Esophagus muscularis mucosa (tissue), 4 donors: ENCODE data around the gene DSCAM. TPM values are rescaled to one million over a fixed set of nuclear protein-coding genes. Genes with fewer than 3 reads are reported as not detected.

Source experiments
- DNase-seq: peaks from one replicate; pipeline ENCODE4 v3.0.0-alpha.2; 2017; ENCODE audit errors: extremely low spot score
- H3K27ac ChIP-seq, 4 donors: fragments of 200-600 bp; sonication (generic); replicated peaks in 1 of 4; 1 replicate in 3 of 4; 2 replicates in 1 of 4; pipeline ENCODE4 v1.5.1; 2016 to 2019; ENCODE audit warnings: mild to moderate bottlenecking in 1 of 4
- H3K27me3 ChIP-seq, 4 donors: fragments of 200-600 bp; sonication (generic); one replicate each; pipeline versions ENCODE4 v1.5.1 to v1.6.0; 2016 to 2019
- H3K36me3 ChIP-seq, 4 donors: fragments of 200-600 bp; sonication (generic); one replicate each; pipeline ENCODE4 v1.5.1; 2016 to 2019
- H3K4me1 ChIP-seq, 4 donors: fragments of 200-600 bp; sonication (generic); one replicate each; pipeline ENCODE4 v1.5.1; 2016 to 2019
- H3K4me3 ChIP-seq, 4 donors: fragments of 200-600 bp; sonication (generic); 1 replicate in 2 of 4; 2 replicates in 2 of 4; pipeline ENCODE4 v1.5.1; 2016 to 2019; ENCODE audit warnings: mild to moderate bottlenecking in 4 of 4, moderate library complexity in 1 of 4
- H3K9me3 ChIP-seq, 4 donors: fragments of 200-600 bp; sonication (generic); 1 replicate in 3 of 4; 2 replicates in 1 of 4; pipeline ENCODE4 v1.5.1; 2016 to 2019
- CTCF ChIP-seq, 3 experiments: fragments of 200-600 bp in 2 of 3; fragments of 450-650 bp in 1 of 3; sonication (generic) in 2 of 3; IDR thresholded peaks; one replicate each; pipeline ENCODE4 v1.5.1; 2017 to 2019; ENCODE audit warnings: antibody characterized with exemption in 3 of 3, mild to moderate bottlenecking in 2 of 3, moderate library complexity in 1 of 3
- EP300 ChIP-seq: sonication (generic); formaldehyde crosslinking; IDR thresholded peaks from one replicate; pipeline ENCODE4 v1.6.1; 2017; ENCODE audit warnings: antibody characterized with exemption
- POLR2A ChIP-seq: fragments of 450-650 bp; IDR thresholded peaks from one replicate; pipeline ENCODE4 v1.6.1; 2017; ENCODE audit warnings: antibody characterized with exemption, moderate library complexity, mild to moderate bottlenecking, low read depth
- POLR2AphosphoS5 ChIP-seq, 2 donors: sonication (generic); formaldehyde crosslinking; IDR thresholded peaks; one replicate each; pipeline ENCODE4 v1.6.1; 2017; ENCODE audit warnings: antibody characterized with exemption in 2 of 2
- WGBS: methylation state at CpG from one replicate; pipeline ENCODE4 v1.1.5; 2018; 5-methylcytosine and 5-hydroxymethylcytosine counted together
- intact Hi-C: fragments of 100-400 bp; cut with DNase I; formaldehyde crosslinking; loops from one replicate; pipeline ENCODE4 v1.15.1; 2023
- total RNA-seq, 4 donors: library from RNA; depleted of rRNA; stranded (reverse); fragments of >200 nt; gene quantifications; one replicate each; pipeline versions ENCODE4 v1.1.0 to v1.2.1, GENCODE V29; 2016

Gene DSCAM
- total RNA-seq, 4 donors from 2014 or later: 0.06 to 0.42 (median 0.17) TPM; not detected in 1

DNA sequence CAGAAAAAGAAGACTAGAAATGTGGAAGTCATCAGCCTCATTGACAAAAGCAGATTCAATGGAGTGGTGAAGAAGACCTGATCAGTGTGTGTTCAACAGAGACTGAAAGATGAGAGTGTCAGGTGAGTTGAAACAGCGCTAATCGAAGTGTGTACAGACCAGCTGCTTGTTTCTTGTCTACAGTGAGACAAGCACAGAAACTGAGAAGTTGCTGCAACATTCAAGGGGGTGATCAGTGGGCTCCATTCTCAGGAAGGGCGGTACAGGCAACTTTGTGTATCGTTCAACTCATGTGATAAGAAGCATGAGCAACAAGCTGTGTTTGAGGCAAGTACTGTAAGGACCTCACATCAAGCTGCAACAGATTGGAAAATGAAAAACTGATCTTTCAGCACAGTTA is 19.4 kb downstream of the DSCAM start:
- WGBS: 89% methylated on average over 4 of the region's 4 CpGs
- H3K36me3 ChIP-seq: no peaks in the 10 kb centered on the region
- H3K9me3 ChIP-seq: no peaks in the 10 kb centered on the region
- H3K4me1 ChIP-seq: no peaks in the 10 kb centered on the region
- TF ChIP-seq POLR2AphosphoS5 (IDR thresholded peaks at IDR 0.05) (no peak), POLR2A (no peak), CTCF (IDR thresholded peaks at IDR 0.05) (no peak), EP300 (no peak)
- peaks cover 0 to 5% (median 0%) of the 10 kb centered on the region in 4 donors for H3K27me3 ChIP-seq
- H3K27ac ChIP-seq: no peak overlapping the region
- no peak overlapping the region for H3K4me3 ChIP-seq
- intact Hi-C loops: no loop called here
- no peak for DNase-seq

DNA sequence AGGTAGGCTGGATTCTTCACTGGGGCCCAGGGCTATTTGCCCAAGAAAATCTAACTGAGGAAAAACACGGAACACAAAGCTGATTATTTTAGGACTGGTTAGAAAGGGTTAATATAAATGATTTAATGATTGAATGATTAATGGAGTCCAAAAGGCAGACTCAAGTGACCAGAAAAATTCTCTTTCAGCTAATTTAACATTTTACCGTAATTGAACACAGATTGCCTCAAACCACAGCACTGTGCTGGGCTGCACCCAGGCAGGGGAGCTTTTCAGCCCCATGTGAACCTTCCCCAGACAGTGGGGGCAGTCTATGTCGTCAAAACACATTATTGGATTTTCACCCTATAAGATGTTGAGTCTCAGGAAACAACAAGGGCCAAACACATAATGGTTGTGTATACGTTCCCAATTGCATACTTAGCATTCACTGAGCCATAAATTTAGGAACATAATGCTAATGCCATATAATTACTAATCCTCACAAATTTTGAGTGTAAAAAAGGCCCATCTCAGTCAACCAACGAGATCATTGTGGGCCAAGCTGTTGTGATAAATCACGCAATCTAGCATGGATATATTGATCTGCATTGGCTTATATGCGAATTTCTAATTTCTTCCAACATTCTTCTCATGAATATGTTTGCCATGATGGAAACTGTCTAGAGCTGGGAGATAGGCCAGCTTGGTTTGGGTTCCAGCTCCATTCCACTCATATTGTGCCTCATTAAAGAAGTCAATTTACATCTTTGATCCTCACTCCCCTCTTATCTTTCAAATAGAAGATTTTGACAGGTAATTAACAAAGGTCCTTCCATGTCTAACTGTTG is 27.7 kb downstream of the DSCAM start:
- 81% methylated on average over 7 of the region's 7 CpGs for WGBS
- Histone ChIP-seq H3K4me1 (no peaks in the 10 kb centered on the region), H3K36me3 (no peaks in the 10 kb centered on the region), H3K27me3 (no peaks in the 10 kb centered on the region), H3K4me3 (no peak overlapping the region), H3K27ac (no peak overlapping the region), H3K9me3 (no peaks in the 10 kb centered on the region)
- TF ChIP-seq POLR2AphosphoS5 (IDR thresholded peaks at IDR 0.05) (no peak), EP300 (no peak), CTCF (IDR thresholded peaks at IDR 0.05) (no peak), POLR2A (no peak)
- intact Hi-C loops: no loop called here
- DNase-seq: peak; percentile 21

DNA sequence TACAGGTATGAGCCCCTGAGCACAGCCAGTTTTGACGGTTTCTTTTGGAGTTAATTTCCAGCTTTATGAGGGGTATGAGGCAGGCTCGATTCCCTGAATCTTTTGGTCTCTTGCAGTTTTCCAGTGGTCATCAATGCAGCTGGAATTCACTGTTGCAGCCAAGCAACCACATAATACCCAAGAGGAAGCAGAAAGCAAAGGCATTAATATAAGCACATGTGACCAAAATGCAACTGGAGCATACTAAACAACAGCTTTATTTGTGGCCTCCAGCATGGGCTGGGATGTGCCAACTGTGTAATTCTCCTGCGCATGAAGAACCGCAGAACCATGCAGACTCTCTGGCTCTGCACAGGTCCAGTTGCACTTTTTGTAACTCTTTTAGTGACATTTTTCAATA is 33.0 kb downstream of the DSCAM start:
- H3K9me3 ChIP-seq: no peaks in the 10 kb centered on the region
- H3K27me3 ChIP-seq: no peaks in the 10 kb centered on the region
- no peak overlapping the region for H3K27ac ChIP-seq
- no peaks in the 10 kb centered on the region for H3K36me3 ChIP-seq
- no peak overlapping the region for H3K4me3 ChIP-seq
- TF ChIP-seq POLR2A: no peak
- TF ChIP-seq EP300: no peak
- TF ChIP-seq CTCF (IDR thresholded peaks at IDR 0.05): no peak
- TF ChIP-seq POLR2AphosphoS5 (IDR thresholded peaks at IDR 0.05): no peak
- H3K4me1 ChIP-seq: no peaks in the 10 kb centered on the region
- 96% methylated on average over 4 of the region's 4 CpGs for WGBS
- DNase-seq: peak; percentile 75
- intact Hi-C loops: no loop called here

- TF ChIP-seq EP300: no peak
- no peak for TF ChIP-seq POLR2A
- no peak for TF ChIP-seq POLR2AphosphoS5 (IDR thresholded peaks at IDR 0.05)
- no peak for TF ChIP-seq CTCF (IDR thresholded peaks at IDR 0.05)
- 91% methylated on average over 7 of the region's 7 CpGs for WGBS
Measured at GRCh38 chr21:40809673-40810197, 37.2 kb downstream of the DSCAM start.

More at GRCh38 chr21:40809673-40810197, 37.2 kb downstream of the DSCAM start:
- Histone ChIP-seq H3K9me3 (no peaks in the 10 kb centered on the region), H3K4me1 (no peaks in the 10 kb centered on the region), H3K27me3 (no peaks in the 10 kb centered on the region), H3K36me3 (no peaks in the 10 kb centered on the region), H3K4me3 (no peak overlapping the region), H3K27ac (no peak overlapping the region)
- intact Hi-C loops: no loop called here
- DNase-seq: peak; percentile 74
